GM12891 (cell line): Measurements from ENCODE around the gene LUC7L.
"Not testable (repeated sequence)": the region's sequence is repeated elsewhere in the genome, so short reads cannot be mapped to it uniquely, and the experiment has no call there.

ENCODE experiments used
- DNase-seq: peaks from one replicate; pipeline ENCODE4 v3.0.0; 2011; ENCODE audit warnings: low spot score; ENCODE audit not compliant: insufficient read length
- FAIRE-seq: peaks from 2 replicates; lab custom pipeline; 2011; peaks lifted over from hg19 to GRCh38; lab: Jason Lieb, UNC
- PAX5 ChIP-seq: IDR thresholded peaks from 2 replicates; pipeline ENCODE4 v1.6.1; 2011; ENCODE audit warnings: low read length, moderate library complexity, mild to moderate bottlenecking; ENCODE audit not compliant: insufficient read depth, severe bottlenecking
- POLR2A ChIP-seq: IDR thresholded peaks from 2 replicates; pipeline ENCODE4 v1.6.1; 2011; ENCODE audit warnings: low read depth, low read length, control low read depth
- POLR2AphosphoS5 ChIP-seq: IDR thresholded peaks from 2 replicates; pipeline ENCODE4 v1.6.1; 2011; ENCODE audit warnings: low read depth, low read length, control low read depth
- POU2F2 ChIP-seq: IDR thresholded peaks from 2 replicates; pipeline ENCODE4 v1.6.1; 2011; ENCODE audit warnings: low read depth, mild to moderate bottlenecking, control low read depth, low read length, moderate library complexity
- SPI1 ChIP-seq: IDR thresholded peaks from 2 replicates; pipeline ENCODE4 v1.6.1; 2011; ENCODE audit warnings: low read depth, low read length, control low read depth
- TAF1 ChIP-seq: IDR thresholded peaks from 2 replicates; pipeline ENCODE4 v1.6.1; 2011; ENCODE audit warnings: low read depth, low read length, control low read depth

LUC7L gene

GRCh38 chr16:180101-180675, 49.1 kb downstream of the LUC7L start, which contains the start of gene HBQ1:
TSS of gene HBQ1 (plus strand) at chr16:180459. CDS start at chr16:180487, 28 bp downstream.
- DNase-seq (peak; percentile 64), FAIRE-seq (peak; percentile 82)
- no peak for TF ChIP-seq PAX5
- no peak for TF ChIP-seq SPI1
- no peak for TF ChIP-seq TAF1
- no peak for TF ChIP-seq POU2F2
- no peak for TF ChIP-seq POLR2A
- no peak for TF ChIP-seq POLR2AphosphoS5

GRCh38 chr16:179211-180092, 49.8 kb downstream of the LUC7L start:
- FAIRE-seq: no peak
- no peak for TF ChIP-seq POLR2AphosphoS5
- no peak for TF ChIP-seq POU2F2
- no peak for TF ChIP-seq TAF1
- no peak for TF ChIP-seq SPI1
- TF ChIP-seq PAX5: no peak
- no peak for TF ChIP-seq POLR2A
- DNase-seq: no peak

GRCh38 chr16:178668-179015, 50.6 kb downstream of the LUC7L start:
- DNase-seq (no peak), FAIRE-seq (no peak)
- TF ChIP-seq POLR2AphosphoS5: no peak
- TF ChIP-seq TAF1: no peak
- TF ChIP-seq POLR2A: no peak
- no peak for TF ChIP-seq SPI1
- TF ChIP-seq POU2F2: no peak
- no peak for TF ChIP-seq PAX5

GRCh38 chr16:177981-178667, 51.1 kb downstream of the LUC7L start:
- FAIRE-seq: no peak
- TF ChIP-seq PAX5: no peak
- TF ChIP-seq TAF1: no peak
- no peak for TF ChIP-seq POLR2A
- TF ChIP-seq POU2F2: no peak
- no peak for TF ChIP-seq POLR2AphosphoS5
- no peak for TF ChIP-seq SPI1

GRCh38 chr16:177394-177822, 51.8 kb downstream of the LUC7L start:
- no peak for TF ChIP-seq PAX5
- no peak for TF ChIP-seq SPI1
- TF ChIP-seq POU2F2: no peak
- no peak for TF ChIP-seq TAF1
- no peak for TF ChIP-seq POLR2AphosphoS5
- no peak for TF ChIP-seq POLR2A
- DNase-seq (no peak), FAIRE-seq (no peak)

More at GRCh38 chr16:177981-178667, 51.1 kb downstream of the LUC7L start:
- DNase-seq: no peak

- FAIRE-seq, DNase-seq: not testable (repeated sequence)
Measured at GRCh38 chr16:176477-177382, 52.5 kb downstream of the LUC7L start, which contains the start of gene HBA1. TSS of gene HBA1 (plus strand) at chr16:176680. CDS start at chr16:176717, 37 bp downstream.

- not testable (repeated sequence) for FAIRE-seq, DNase-seq
Measured at GRCh38 chr16:176006-176405, 53.2 kb downstream of the LUC7L start.

- no peak for FAIRE-seq
- DNase-seq: no peak
- no peak for TF ChIP-seq TAF1
- no peak for TF ChIP-seq SPI1
- TF ChIP-seq POLR2AphosphoS5: no peak
- TF ChIP-seq POLR2A: no peak
- no peak for TF ChIP-seq PAX5
- no peak for TF ChIP-seq POU2F2
Measured at GRCh38 chr16:175011-175949, 54.0 kb downstream of the LUC7L start.

- not testable (repeated sequence) for FAIRE-seq, DNase-seq
Measured at GRCh38 chr16:173928-174769, 55.1 kb downstream of the LUC7L start.

GRCh38 chr16:173211-173854, 55.9 kb downstream of the LUC7L start:
- FAIRE-seq, DNase-seq: not testable (repeated sequence)

- FAIRE-seq, DNase-seq: not testable (repeated sequence)
Measured at GRCh38 chr16:172374-172941, 56.8 kb downstream of the LUC7L start, which contains the start of gene HBA2. TSS of gene HBA2 (plus strand) at chr16:172876. CDS start at chr16:172913, 37 bp downstream.
